MM.1S (cell line): ENCODE measurements around the gene ENOX2.

Source experiments
- EZH2phosphoT487 ChIP-seq: fragments of 300-600 bp; sonication (generic); IDR thresholded peaks from 2 replicates; pipeline ENCODE4 v1.6.1; 2018; ENCODE audit warnings: antibody characterized with exemption, low read length
- TF ChIP-seq, protein P1 (sequence below): fragments of 300-600 bp; sonication (generic); IDR thresholded peaks from 2 replicates; pipeline ENCODE4 v1.5.1; 2016; ENCODE audit warnings: antibody characterized with exemption, low read length, mixed read lengths

DNA sequence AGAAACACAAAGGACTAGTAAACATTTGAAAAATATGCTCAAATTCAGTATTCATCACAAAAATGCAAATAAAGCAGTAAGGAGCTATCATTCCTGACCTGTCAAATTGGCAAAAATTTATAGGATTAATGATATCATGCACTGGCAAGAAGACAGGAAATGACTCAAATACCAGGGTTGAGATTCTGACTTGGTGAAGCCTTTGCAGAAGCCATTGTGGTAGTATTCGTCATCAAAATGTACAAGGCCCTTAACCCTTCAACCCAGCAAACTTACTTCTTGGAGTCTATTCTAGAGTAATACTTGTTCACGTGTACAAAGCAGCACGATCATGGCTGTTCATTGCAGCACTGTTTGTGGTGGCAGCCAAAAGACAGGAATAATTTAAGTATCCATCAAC is 132.4 kb downstream of the ENOX2 start:
- TF ChIP-seq, protein P1, sequence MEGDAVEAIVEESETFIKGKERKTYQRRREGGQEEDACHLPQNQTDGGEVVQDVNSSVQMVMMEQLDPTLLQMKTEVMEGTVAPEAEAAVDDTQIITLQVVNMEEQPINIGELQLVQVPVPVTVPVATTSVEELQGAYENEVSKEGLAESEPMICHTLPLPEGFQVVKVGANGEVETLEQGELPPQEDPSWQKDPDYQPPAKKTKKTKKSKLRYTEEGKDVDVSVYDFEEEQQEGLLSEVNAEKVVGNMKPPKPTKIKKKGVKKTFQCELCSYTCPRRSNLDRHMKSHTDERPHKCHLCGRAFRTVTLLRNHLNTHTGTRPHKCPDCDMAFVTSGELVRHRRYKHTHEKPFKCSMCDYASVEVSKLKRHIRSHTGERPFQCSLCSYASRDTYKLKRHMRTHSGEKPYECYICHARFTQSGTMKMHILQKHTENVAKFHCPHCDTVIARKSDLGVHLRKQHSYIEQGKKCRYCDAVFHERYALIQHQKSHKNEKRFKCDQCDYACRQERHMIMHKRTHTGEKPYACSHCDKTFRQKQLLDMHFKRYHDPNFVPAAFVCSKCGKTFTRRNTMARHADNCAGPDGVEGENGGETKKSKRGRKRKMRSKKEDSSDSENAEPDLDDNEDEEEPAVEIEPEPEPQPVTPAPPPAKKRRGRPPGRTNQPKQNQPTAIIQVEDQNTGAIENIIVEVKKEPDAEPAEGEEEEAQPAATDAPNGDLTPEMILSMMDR = no peak
- no peak for TF ChIP-seq EZH2phosphoT487
